Panc1 (cell line): ENCODE results near the gene CD44. TPM values are rescaled to one million over a fixed set of nuclear protein-coding genes. Genes with fewer than 3 reads are reported as not detected.

Experiments used
- ATAC-seq: fragments of 200-7000 bp; cut with Tn5 transposase; 2 replicates; pipeline ENCODE4 v1.9.1; 2020; ENCODE audit warnings: mild to moderate bottlenecking, moderate library complexity
- BruUV-seq: library from RNA; stranded (reverse); fragments of 400-500 nt; replicated peaks from 2 replicates; lab custom pipeline; 2021; lab: Mats Ljungman, UMichigan
- CTCF ChIA-PET: fragments of 300-600 bp; sonication (Branson Sonifier 250); formaldehyde crosslinking; loops from one replicate; lab custom pipeline; 2022; ENCODE audit warnings: antibody characterized with exemption; lab: Charles Lee
- POLR2A ChIA-PET: fragments of 300-600 bp; sonication (Branson Sonifier 250); formaldehyde crosslinking; loops from one replicate; lab custom pipeline; 2022; ENCODE audit warnings: antibody characterized with exemption; lab: Charles Lee
- DNase-seq: peaks from one replicate; pipeline ENCODE4 v3.0.0-alpha.2; 2010; ENCODE audit warnings: low read depth, low spot score
- H3K27ac ChIP-seq: 2 replicates; pipeline ENCODE4 v1.5.1; 2011; ENCODE audit warnings: mild to moderate bottlenecking, low read length, inconsistent platforms
- H3K27me3 ChIP-seq: fragments of 200-500 bp; sonication (Bioruptor generic); 2 replicates; pipeline ENCODE4 v1.6.0; 2014; ENCODE audit warnings: low read length, inconsistent platforms; ENCODE audit not compliant: control insufficient read depth, insufficient read depth
- H3K36me3 ChIP-seq: fragments of 200-500 bp; sonication (Bioruptor generic); 2 replicates; pipeline ENCODE4 v1.5.1; 2014; ENCODE audit warnings: inconsistent platforms, mild to moderate bottlenecking, low read length, moderate library complexity; ENCODE audit not compliant: control insufficient read depth, insufficient read depth
- H3K4me1 ChIP-seq: 2 replicates; pipeline ENCODE4 v1.5.1; 2011; ENCODE audit warnings: inconsistent platforms, mild to moderate bottlenecking, low read length, moderate library complexity; ENCODE audit not compliant: control insufficient read depth, insufficient read depth
- H3K4me3 ChIP-seq, 2 experiments: 2 replicates each; pipeline ENCODE4 v1.5.1; 2011 to 2012; ENCODE audit warnings: low read depth in 2 of 2, low read length in 2 of 2, mild to moderate bottlenecking in 2 of 2, inconsistent platforms in 1 of 2, moderate library complexity in 1 of 2
- H3K9me3 ChIP-seq: fragments of 200-500 bp; sonication (Bioruptor generic); 2 replicates; pipeline ENCODE4 v1.5.1; 2014; ENCODE audit warnings: low read depth, mild to moderate bottlenecking, inconsistent platforms, low read length, moderate library complexity; ENCODE audit not compliant: control insufficient read depth, insufficient read depth
- POLR2AphosphoS5 ChIP-seq: IDR thresholded peaks from 2 replicates; pipeline ENCODE4 v1.6.1; 2012; ENCODE audit warnings: mild to moderate bottlenecking, low read depth, low read length, moderate library complexity
- SIN3A ChIP-seq: IDR thresholded peaks from 2 replicates; pipeline ENCODE4 v1.6.1; 2012; ENCODE audit warnings: low read depth, mild to moderate bottlenecking, low read length, moderate library complexity, borderline replicate concordance; ENCODE audit not compliant: insufficient read depth
- TCF7L2 ChIP-seq: IDR thresholded peaks from 2 replicates; pipeline ENCODE4 v1.6.1; 2011; ENCODE audit warnings: mild to moderate bottlenecking, low read depth, low read length, inconsistent platforms
- in situ Hi-C: cut with HindIII; loops from 2 replicates; pipeline ENCODE4 v1.10.0; 2016; ENCODE audit warnings: low sequenced_read_pairs, low pct_unique_long_range_greater_than_20kb
- intact Hi-C: fragments of 100-400 bp; cut with micrococcal nuclease; formaldehyde crosslinking; loops from one replicate; pipeline ENCODE4 v1.10.0; 2022; ENCODE audit not compliant: unreplicated experiment
- total RNA-seq: library from RNA; stranded (reverse); gene quantifications from one replicate; pipeline ENCODE4 v1.2.1, GENCODE V29; 2021; ENCODE audit not compliant: unreplicated experiment
- TF ChIP-seq, protein P1 (sequence below): fragments of 450-650 bp; IDR thresholded peaks from 2 replicates; pipeline ENCODE4 v1.5.1; 2017; ENCODE audit warnings: mild to moderate bottlenecking
- TF ChIP-seq, protein P2 (sequence below), 2 experiments: IDR thresholded peaks; 2 replicates each; pipeline ENCODE4 v1.6.1; 2011 to 2012; ENCODE audit warnings: low read depth in 2 of 2, control low read depth in 1 of 2, low read length in 1 of 2, mild to moderate bottlenecking in 1 of 2, moderate library complexity in 1 of 2; ENCODE audit not compliant: insufficient read depth in 1 of 2

The CD44 gene
- total RNA-seq, 1 experiment from 2014 or later, result 1,819 TPM

DNA sequence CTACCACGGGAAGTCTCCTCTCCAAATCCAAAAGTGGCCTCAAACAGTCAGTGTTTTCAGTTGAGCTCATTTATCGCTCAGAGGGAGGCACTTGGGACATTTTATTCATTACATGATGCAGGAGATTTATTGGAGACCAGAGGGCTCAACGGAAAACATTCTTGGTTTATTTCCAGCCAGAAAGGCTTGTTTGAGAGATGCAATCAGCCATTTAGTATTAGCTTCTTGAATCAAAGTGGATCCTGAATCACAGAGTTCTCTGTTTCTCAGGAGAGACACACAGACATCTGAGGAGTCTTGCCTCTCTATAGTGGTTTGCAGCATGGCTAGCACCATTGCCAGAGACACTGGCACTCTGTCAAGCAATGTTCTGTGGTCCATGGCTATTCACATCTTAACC is 31.5 kb downstream of the CD44 start:
- Histone ChIP-seq H3K9me3 (no peaks in the 10 kb centered on the region), H3K4me1 (peaks cover 100% of the 10 kb centered on the region), H3K36me3 (peaks cover 12% of the 10 kb centered on the region; the same call in 1 of the 2 replicates), H3K27me3 (no peaks in the 10 kb centered on the region), H3K4me3 (no peak overlapping the region), H3K27ac (peak overlapping the region; percentile 99)
- intact Hi-C loops (no loop called here), in situ Hi-C loops (no loop called here)
- ChIA-PET POLR2A (interaction anchor here (0.8 kb wide), 1 partner anchor 11 kb away, joined by 3 read pairs; no protein-coding TSS in a partner anchor), CTCF (no interaction called here)
- peak; percentile 1; the same call in 1 of the 2 replicates for ATAC-seq
- TF ChIP-seq POLR2AphosphoS5, result peak; percentile 55; the same call in 1 of the 2 replicates
- TF ChIP-seq, protein P1, sequence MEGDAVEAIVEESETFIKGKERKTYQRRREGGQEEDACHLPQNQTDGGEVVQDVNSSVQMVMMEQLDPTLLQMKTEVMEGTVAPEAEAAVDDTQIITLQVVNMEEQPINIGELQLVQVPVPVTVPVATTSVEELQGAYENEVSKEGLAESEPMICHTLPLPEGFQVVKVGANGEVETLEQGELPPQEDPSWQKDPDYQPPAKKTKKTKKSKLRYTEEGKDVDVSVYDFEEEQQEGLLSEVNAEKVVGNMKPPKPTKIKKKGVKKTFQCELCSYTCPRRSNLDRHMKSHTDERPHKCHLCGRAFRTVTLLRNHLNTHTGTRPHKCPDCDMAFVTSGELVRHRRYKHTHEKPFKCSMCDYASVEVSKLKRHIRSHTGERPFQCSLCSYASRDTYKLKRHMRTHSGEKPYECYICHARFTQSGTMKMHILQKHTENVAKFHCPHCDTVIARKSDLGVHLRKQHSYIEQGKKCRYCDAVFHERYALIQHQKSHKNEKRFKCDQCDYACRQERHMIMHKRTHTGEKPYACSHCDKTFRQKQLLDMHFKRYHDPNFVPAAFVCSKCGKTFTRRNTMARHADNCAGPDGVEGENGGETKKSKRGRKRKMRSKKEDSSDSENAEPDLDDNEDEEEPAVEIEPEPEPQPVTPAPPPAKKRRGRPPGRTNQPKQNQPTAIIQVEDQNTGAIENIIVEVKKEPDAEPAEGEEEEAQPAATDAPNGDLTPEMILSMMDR, result no peak
- BruUV-seq, result no TSS peak
- DNase-seq, result no peak

DNA sequence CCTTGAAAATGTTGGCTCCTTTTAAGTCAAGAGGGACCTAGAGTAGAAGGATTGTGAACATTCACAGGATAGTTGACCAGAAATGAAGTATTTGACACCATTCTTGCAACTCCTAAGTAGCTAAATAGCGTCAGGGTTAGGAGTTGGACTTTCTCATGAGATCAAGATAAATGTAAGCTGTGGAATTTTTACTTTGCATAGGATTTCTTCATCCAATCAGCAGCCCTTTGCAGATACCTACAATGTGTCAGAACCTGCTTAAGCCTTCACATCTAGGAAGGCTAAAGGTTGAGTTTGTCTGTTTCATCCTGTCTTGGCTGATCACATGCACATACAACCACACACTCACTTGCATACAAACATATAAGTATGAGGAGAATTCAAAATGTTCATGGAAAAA is 32.3 kb downstream of the CD44 start:
- no peak for TF ChIP-seq SIN3A
- TF ChIP-seq POLR2AphosphoS5, result peak; percentile 39; the same call in 1 of the 2 replicates
- TF ChIP-seq, protein P2, sequence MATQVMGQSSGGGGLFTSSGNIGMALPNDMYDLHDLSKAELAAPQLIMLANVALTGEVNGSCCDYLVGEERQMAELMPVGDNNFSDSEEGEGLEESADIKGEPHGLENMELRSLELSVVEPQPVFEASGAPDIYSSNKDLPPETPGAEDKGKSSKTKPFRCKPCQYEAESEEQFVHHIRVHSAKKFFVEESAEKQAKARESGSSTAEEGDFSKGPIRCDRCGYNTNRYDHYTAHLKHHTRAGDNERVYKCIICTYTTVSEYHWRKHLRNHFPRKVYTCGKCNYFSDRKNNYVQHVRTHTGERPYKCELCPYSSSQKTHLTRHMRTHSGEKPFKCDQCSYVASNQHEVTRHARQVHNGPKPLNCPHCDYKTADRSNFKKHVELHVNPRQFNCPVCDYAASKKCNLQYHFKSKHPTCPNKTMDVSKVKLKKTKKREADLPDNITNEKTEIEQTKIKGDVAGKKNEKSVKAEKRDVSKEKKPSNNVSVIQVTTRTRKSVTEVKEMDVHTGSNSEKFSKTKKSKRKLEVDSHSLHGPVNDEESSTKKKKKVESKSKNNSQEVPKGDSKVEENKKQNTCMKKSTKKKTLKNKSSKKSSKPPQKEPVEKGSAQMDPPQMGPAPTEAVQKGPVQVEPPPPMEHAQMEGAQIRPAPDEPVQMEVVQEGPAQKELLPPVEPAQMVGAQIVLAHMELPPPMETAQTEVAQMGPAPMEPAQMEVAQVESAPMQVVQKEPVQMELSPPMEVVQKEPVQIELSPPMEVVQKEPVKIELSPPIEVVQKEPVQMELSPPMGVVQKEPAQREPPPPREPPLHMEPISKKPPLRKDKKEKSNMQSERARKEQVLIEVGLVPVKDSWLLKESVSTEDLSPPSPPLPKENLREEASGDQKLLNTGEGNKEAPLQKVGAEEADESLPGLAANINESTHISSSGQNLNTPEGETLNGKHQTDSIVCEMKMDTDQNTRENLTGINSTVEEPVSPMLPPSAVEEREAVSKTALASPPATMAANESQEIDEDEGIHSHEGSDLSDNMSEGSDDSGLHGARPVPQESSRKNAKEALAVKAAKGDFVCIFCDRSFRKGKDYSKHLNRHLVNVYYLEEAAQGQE (IDR thresholded peaks at IDR 0.05; ENCODE audit: insufficient read depth in 1 of 2, low read depth in 2 of 2, low read length in 1 of 2), result no peak
- 0 out of 2 replicates have a peak, but pooled peaks have one; percentile 4 for TF ChIP-seq TCF7L2
- TF ChIP-seq, protein P1, result no peak
- Histone ChIP-seq H3K36me3 (peaks cover 12% of the 10 kb centered on the region; the same call in 1 of the 2 replicates), H3K27ac (peak overlapping the region; percentile 99), H3K9me3 (no peaks in the 10 kb centered on the region), H3K4me3 (no peak overlapping the region), H3K4me1 (peaks cover 95% of the 10 kb centered on the region), H3K27me3 (no peaks in the 10 kb centered on the region)
- POLR2A ChIA-PET, result no interaction called here
- in situ Hi-C loops, result no loop called here
- ATAC-seq (no peak), DNase-seq (no peak)
- intact Hi-C loops, result no loop called here
- no TSS peak for BruUV-seq
- CTCF ChIA-PET, result no interaction called here
